ENCODE data around the gene ATP2C2.
"Not testable (repeated sequence)": the region's sequence is repeated elsewhere in the genome, so short reads cannot be mapped to it uniquely, and the experiment has no call there.

ATP2C2 gene

GRCh38 chr16:84421938-84422220, 53.5 kb downstream of the ATP2C2 start:
- DNase-seq: no peak

- peak; percentile 50 for DNase-seq
Observed at GRCh38 chr16:84423416-84423837, 55.1 kb downstream of the ATP2C2 start.

GRCh38 chr16:84425696-84426095, 57.4 kb downstream of the ATP2C2 start:
- no peak for DNase-seq

GRCh38 chr16:84426804-84427203, 58.5 kb downstream of the ATP2C2 start:
- no peak for DNase-seq

GRCh38 chr16:84427553-84427952, 59.2 kb downstream of the ATP2C2 start:
- no peak for DNase-seq

- no peak for DNase-seq
Observed at GRCh38 chr16:84430860-84431259, 62.5 kb downstream of the ATP2C2 start.

GRCh38 chr16:84434800-84435199, 66.5 kb downstream of the ATP2C2 start:
- DNase-seq: no peak

GRCh38 chr16:84436196-84436595, 67.9 kb downstream of the ATP2C2 start:
- DNase-seq: no peak

- DNase-seq: no peak
Observed at GRCh38 chr16:84438971-84439696, 70.8 kb downstream of the ATP2C2 start.

- DNase-seq: no peak
Observed at GRCh38 chr16:84442416-84443145, 74.2 kb downstream of the ATP2C2 start.

GRCh38 chr16:84443166-84443802, 74.9 kb downstream of the ATP2C2 start:
- no peak for DNase-seq

GRCh38 chr16:84444476-84444875, 76.1 kb downstream of the ATP2C2 start:
- DNase-seq: no peak

GRCh38 chr16:84446084-84446483, 77.7 kb downstream of the ATP2C2 start:
- DNase-seq: no peak

- no peak for DNase-seq
Observed at GRCh38 chr16:84446596-84447392, 78.5 kb downstream of the ATP2C2 start.

- no peak for DNase-seq
Observed at GRCh38 chr16:84448444-84448843, 80.1 kb downstream of the ATP2C2 start.

GRCh38 chr16:84449156-84450140, 81.1 kb downstream of the ATP2C2 start:
- no peak for DNase-seq

- no peak for DNase-seq
Observed at GRCh38 chr16:84450176-84450865, 82.0 kb downstream of the ATP2C2 start.

GRCh38 chr16:84451010-84451676, 82.8 kb downstream of the ATP2C2 start:
- DNase-seq: not testable (repeated sequence)

- no peak for DNase-seq
Observed at GRCh38 chr16:84451781-84452180, 83.4 kb downstream of the ATP2C2 start.

GRCh38 chr16:84453061-84453752, 84.9 kb downstream of the ATP2C2 start:
- no peak for DNase-seq
